HG02763 (cell line): ENCODE results near the gene GPHN.

ENCODE experiments used
- ATAC-seq: cut with Tn5 transposase; IDR thresholded peaks from one replicate; pipeline ENCODE4 v1.9.1; 2021; ENCODE audit warnings: mild to moderate bottlenecking, moderate library complexity; ENCODE audit not compliant: unreplicated experiment

GPHN gene

DNA sequence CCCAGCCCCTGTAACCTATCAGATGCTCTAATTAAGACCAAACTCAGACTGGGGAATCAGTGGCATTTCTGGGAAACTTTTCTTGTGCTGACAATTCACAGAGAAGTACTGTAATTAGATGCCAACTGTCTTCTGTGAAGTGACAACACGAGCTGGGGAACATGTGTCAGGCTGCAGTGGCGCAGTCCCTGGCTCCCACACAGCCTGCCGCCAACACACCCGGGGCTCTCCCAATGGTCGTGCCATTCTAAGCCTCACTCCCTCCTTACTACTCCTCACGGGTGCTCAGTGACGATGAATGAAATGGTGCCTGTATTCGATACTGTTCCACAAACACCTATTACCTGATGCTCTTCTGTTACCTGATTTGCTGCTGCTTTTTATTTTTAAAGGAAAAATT lies 699.9 kb downstream of the GPHN start:
- ATAC-seq = no peak

DNA sequence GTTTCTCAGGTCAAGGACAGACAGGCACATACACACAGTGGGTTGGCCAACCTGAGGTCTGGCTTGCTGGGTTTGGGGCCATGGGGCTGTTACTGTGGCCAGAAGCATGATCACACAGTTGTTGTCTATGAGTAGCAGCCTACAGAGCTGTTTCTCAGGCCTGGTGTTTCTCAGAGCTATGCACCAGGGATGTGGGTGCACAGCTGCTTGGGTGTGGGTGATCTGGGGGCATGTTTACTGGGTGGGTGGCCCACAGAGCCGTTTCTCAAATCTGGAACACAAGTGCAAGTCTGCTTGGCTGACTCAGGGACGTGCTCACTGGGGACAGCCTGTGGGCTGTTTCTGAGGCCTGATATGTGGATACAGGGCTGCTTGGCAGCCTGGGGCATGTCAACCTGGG lies 710.2 kb downstream of the GPHN start:
- ATAC-seq = no peak

GRCh38 chr14:67221248-67221981 lies 713.5 kb downstream of the GPHN start:
- ATAC-seq = no peak

GRCh38 chr14:67221982-67222328 lies 714.0 kb downstream of the GPHN start:
- ATAC-seq = no peak

DNA sequence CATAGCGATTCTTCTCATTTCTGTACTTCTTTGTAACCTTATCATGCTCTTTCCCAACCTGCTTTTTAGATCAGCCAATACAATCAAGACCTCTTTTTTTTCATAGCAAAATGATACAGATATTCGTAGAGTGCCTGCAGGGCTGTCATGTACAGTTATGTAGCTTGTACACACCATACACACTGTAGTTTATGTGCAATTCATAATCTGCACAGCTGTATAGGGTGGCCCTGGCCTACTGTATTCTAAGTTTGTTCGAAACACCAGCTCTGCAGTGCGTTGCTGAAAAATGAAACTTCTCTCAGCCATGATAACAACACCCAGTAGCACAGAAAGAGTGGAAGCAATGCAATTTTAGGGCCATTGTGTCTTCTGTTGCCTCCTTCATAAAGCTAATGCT lies 717.6 kb downstream of the GPHN start:
- ATAC-seq = no peak

DNA sequence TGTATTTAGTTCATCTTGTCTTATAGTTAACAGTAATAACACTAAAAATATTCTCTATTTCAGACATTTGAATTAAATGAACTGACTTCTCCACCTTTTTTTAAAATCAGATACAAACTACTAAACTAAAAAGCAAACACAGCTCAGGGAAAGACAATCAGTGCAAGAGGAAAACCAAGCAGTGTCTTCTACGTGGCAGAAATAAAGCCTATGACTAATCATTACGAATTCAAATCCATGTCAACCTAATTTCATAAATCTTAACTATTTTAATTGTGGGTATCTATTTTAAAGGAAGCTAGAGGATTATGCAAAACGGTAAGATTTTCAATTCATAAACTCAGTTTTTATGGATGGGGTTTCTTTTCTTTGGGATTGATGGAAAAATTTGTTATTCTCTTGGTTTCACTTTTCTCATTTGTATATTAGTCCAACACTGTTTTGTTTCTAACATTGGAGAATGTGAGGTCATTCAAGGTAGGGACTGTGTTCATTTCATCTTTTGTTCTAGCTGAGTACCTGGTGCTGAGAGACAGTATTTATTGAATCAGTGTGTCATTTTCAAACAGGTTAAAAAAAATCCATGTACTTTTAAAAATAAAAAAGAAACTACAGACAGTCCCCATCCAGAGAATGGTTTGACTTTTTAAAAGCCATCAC lies 720.5 kb downstream of the GPHN start:
- ATAC-seq = no peak
